Germinal center (tissue), 1 donor: ENCODE results near the gene KCNJ10.

Experiments
- DNase-seq: peaks from one replicate; pipeline ENCODE4 v3.0.0; 2012; ENCODE audit warnings: mixed read lengths, low spot score

The KCNJ10 gene

GRCh38 chr1:160024195-160024905, 45.6 kb downstream of the KCNJ10 start:
- no peak for DNase-seq

- no peak for DNase-seq
Measured at GRCh38 chr1:160022330-160023310, 47.3 kb downstream of the KCNJ10 start.

DNA sequence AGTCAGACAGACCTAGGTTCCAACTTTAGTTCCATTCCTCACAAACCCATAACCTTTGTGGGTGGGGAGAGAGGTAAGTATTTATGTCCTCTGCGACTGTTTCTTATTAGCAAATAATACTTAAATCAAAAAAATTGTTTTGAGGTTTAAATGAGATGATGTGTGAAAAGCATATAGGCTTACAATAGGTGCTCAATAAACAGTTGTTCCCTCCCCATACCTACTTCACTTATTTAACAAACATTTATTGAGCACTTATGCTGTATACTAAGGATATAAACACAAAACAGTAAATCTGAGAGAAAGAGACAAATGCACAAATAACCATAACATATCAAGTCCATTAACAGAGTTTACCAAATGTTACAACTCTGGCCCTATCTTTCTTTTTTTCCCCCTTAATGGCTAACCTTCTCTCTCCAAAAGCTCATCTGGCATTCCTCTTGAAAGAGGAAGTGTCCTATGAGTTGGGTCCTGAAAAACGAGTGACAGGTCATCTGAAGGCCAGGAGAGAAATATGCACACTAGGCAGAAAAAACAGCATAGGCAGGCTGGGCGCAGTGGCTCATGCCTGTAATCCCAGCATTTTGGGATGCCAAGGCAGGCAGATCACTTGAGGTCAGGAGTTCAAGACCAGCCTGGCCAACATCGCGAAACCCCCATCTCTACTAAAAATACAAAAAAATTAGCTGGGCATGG, 48.4 kb downstream of the KCNJ10 start:
- DNase-seq = no peak

- no peak for DNase-seq
Measured at GRCh38 chr1:160020196-160020595, 49.8 kb downstream of the KCNJ10 start.

DNA sequence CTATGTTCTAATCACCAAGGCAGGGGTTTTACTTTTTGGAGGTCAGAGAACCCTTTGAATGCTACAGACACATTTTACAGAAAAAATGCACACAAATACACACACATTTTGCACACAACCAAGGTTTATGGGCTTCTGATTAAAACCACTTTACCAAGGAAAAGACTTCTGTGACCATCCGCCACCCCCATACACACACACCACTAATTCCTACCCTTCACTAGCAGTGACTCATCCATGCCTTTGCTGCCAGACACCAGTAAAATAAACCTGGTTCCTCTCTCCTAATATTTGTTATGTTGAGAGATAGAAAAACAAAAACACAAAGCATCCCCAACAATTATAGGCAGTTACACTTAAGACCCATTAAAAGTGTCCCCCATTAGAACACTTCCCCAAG, 51.1 kb downstream of the KCNJ10 start:
- DNase-seq = no peak

- DNase-seq = no peak
Measured at GRCh38 chr1:160018347-160018746, 51.6 kb downstream of the KCNJ10 start.

DNA sequence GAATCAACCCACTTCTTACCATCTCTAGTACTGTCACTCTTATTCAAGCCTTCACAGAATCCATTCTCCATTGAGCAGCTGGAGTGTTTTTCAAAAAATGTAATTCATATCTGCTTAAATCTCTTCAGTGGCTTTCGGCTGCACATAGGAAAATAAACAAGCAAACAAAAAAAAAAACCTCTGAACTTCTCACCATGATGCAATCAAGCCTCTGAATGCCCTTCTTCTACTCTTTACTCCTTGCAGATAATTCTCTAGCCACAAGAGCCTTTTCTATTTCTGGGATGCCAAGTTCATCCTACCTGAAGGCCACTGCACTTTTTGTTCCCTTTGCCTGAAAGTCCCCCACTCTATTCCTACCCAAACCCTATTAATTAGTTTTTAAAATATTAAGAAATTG, 52.4 kb downstream of the KCNJ10 start:
- DNase-seq = no peak

DNA sequence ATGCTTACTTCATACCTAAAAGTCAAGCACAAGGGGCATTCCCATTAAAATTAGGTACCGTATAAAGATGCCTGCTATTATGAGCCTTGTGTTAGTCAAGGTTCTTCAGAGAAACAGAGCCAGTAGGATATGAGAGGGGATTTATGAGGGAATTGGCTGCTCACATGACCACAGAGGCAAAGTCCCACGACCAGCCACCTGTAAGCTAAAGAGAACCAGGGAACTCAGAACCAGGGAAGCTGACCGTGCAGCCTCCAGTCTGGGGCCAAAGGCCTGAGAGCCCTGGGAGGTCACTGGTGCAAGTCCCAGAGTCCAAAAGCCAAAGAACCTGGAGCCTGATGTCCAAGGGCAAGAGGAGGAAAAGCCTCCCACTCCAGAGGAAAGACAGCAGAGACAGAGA, 58.2 kb downstream of the KCNJ10 start:
- DNase-seq = no peak

- no peak for DNase-seq
Measured at GRCh38 chr1:160009801-160010200, 60.2 kb downstream of the KCNJ10 start.

DNA sequence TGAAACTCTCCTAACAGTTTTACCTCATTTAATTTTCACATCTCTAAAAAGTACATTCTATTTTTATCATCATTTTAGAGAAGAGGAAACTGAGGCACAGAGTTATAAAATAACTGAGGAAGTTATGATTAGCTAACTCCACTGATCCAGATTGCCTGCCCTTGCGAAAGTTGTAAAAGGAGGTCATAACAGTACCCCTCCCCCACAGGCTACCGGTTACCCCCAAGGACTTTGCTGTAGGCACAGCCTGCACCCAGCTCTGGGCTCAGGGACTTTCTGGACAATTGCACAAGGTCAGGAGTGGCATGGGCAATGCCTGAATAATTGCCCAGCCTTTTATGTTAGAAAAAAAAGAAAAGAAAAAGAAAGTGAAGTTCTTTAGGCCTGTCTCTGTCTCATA, 60.9 kb downstream of the KCNJ10 start:
- DNase-seq = no peak

- peak; percentile 32 for DNase-seq
Measured at GRCh38 chr1:160007577-160008200, 62.3 kb downstream of the KCNJ10 start.

- DNase-seq = peak; percentile 83
Measured at GRCh38 chr1:160006312-160006940, 63.5 kb downstream of the KCNJ10 start.

DNA sequence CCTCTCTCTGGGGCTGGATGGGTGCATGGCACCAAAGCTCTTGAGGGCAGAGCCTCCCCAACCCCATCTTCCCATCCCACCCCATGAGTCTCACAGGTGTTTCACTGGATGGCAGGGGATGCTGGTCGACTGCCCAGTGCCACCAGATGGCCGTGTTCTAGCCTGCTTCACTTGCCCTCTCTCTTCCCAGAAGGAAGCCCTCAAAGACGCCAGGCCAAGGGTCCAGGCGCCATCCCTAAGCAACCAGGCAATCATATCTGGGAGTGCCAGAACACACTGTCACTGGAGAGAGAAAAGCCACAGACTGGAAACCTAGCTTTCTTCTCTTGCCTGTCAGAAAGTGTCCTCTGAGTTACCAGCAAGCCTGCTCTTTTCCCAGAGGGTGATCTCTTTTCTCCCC, 64.9 kb downstream of the KCNJ10 start:
- no peak for DNase-seq

DNA sequence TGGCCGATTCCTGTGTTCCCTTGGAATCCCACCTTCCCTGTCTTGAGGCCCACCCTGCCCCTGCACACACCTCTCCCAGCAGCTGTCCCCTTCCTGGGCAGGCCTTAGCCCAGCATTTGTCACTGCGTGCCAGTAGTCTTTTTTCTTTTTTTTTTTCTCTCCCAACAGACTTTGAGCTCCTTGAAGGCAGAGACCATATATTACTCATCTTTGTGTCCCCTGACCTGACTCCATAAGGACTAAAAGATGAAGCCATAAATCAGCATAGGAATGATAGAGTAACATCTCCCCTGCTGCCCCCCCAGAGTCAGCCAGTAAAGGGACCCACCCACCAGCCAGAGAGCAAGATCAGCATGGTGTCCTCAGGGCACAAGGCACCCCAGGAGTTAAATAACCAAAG, 65.5 kb downstream of the KCNJ10 start:
- no peak for DNase-seq

- DNase-seq = no peak
Measured at GRCh38 chr1:160004001-160004400, 66.0 kb downstream of the KCNJ10 start.

DNA sequence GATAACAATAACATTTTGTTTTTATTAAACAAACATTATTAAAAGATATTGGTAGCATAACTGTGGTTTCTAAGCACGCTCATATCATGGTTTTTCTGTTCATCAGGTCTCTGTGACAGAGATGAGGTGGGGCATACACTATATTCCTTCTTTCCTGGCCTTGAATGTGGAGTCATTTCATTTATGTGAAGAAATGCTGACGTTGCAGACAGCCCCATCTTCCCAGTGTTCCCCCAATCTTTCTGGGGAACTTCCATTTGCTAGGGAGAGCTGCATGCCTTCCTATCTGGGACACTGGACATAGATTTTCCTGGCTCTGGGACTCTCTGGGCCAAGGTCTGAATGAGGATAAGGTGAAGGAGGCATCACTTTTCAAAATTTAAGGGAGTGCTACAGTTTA, 68.5 kb downstream of the KCNJ10 start:
- no peak for DNase-seq

GRCh38 chr1:159999204-159999603, 70.8 kb downstream of the KCNJ10 start:
- no peak for DNase-seq

- no peak for DNase-seq
Measured at GRCh38 chr1:159996653-159997052, 73.3 kb downstream of the KCNJ10 start.

GRCh38 chr1:159994896-159995295, 75.1 kb downstream of the KCNJ10 start:
- no peak for DNase-seq

DNA sequence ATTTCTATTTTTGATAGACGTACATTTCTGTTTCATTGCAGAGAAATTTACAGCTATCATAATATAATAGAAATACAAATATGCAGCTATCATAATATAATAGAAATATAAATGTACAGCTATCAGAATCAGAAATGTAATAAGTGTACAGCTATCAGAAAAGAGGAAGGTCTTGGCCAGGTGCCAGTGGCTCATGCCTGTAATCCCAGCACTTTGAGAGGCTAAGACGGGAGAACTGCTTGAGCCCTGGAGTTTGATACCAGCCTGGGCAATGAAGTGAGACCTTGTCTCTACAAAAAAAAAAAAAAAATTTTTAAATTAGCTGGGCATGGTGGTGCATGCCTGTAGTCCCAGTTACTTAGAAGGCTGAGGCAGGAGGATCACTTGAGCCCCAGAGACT, 76.0 kb downstream of the KCNJ10 start:
- no peak for DNase-seq

- no peak for DNase-seq
Measured at GRCh38 chr1:159992161-159992560, 77.8 kb downstream of the KCNJ10 start.

DNA sequence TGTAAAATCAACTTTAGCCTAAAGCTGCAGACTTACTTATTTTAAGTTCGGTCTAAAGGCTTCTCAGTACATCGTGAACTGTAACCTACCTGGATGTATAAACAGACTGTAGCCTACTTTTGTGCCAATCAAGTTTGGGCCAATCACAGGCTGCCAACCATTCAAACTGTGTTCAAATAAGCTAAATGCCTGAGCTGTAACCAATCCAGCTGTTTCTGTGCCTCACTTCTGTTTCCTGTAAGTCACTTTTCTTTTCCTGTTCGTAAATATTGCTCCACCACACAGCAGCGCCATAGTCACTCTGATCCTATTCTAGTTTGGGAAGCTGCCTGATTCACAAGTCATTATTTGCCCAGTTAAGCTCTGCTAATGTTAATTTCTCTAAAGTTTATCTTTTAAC, 78.4 kb downstream of the KCNJ10 start:
- DNase-seq = no peak
